ENCODE results near the gene BRWD1.

The BRWD1 gene

DNA sequence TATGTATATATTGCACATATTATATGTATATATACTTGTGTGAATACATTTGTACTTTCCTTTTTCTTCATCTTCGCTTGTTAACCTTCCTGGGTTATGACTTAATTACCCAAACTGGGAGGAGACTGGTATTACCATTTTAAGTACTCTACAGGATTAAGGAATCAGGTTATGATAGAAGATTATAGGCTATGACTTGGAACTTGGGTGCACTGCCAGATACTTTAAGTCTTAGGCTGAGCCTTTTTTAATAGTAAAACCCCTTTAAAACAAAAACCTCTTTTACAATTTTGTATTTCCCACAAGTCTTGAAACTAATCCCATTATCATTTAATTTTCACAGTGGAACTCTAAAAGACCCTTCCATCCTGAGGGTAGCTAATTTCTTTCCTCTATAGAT, 6.0 kb downstream of the BRWD1 start:
- in situ Hi-C loops (cut with MboI; ENCODE audit: low sequenced_read_pairs, unreplicated experiment): no loop called here
- DNase-seq (ENCODE audit: low spot score): no peak
- no peak for TF ChIP-seq CTCF (IDR thresholded peaks at IDR 0.05; ENCODE audit: borderline replicate concordance, control extremely low read depth, extremely low read depth, insufficient read depth, missing control alignments)

DNA sequence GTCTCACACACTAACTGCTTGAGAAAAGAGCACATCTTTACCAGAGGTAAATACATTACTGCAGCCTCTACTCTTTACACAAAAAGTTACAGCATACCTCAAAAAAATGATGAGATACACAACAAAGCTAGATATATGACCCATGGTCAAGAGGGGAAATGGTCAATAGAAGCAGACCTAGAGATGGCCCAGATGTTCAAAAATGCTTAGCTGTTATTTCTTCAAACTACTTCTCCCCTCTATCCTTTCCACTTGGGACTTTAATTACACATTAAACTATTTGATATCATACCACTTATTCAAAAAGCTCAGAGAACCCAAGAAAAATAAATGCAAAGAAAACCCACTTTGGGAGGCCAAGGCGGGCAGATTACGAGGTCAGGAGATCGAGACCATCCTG, 12.8 kb downstream of the BRWD1 start:
- DNase-seq (ENCODE audit: low spot score): no peak
- in situ Hi-C loops (cut with MboI; ENCODE audit: low sequenced_read_pairs, unreplicated experiment): no loop called here
- TF ChIP-seq CTCF (IDR thresholded peaks at IDR 0.05; ENCODE audit: borderline replicate concordance, control extremely low read depth, extremely low read depth, insufficient read depth, missing control alignments): no peak

DNA sequence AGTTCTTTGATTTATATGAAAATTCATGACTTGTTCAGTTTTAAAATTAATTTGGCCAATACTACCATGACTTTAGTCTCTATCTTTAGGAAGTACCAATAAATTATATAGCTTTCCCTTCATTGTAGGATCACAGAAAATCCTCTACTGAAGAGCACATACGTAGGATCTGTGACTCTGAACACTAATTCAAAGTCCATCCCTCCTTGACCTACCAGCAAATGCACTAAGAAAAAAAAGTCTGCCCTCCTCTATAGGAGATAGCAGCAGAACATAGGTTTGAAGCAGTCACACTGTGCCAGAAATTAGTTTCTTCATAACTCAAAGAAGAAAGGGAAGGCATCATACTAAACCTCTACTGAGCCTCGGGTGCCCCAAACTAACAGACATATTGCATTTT, 16.5 kb downstream of the BRWD1 start:
- no peak for DNase-seq (ENCODE audit: low spot score)
- in situ Hi-C loops (cut with MboI; ENCODE audit: low sequenced_read_pairs, unreplicated experiment): no loop called here
- TF ChIP-seq CTCF (IDR thresholded peaks at IDR 0.05; ENCODE audit: borderline replicate concordance, control extremely low read depth, extremely low read depth, insufficient read depth, missing control alignments): no peak

DNA sequence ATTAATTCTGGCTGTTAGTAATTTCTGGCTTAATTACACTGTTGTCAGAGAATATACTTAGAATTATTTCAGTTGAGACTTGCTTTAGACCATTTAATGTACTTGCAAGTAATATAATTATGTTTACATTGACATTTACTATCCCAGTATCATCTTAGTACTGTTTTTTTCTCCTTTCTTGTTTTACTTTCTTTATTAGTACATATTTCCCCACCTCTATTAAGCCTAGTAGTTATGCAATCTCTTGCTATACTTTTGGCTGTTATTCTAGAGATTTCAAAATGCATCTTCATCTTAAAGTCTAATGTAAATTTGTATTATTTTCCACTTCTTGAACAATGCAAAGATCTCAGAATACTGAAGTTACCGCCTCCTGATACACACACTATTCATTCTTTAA, 24.4 kb downstream of the BRWD1 start:
- no peak for DNase-seq (ENCODE audit: low spot score)
- in situ Hi-C loops (cut with MboI; ENCODE audit: low sequenced_read_pairs, unreplicated experiment): no loop called here

DNA sequence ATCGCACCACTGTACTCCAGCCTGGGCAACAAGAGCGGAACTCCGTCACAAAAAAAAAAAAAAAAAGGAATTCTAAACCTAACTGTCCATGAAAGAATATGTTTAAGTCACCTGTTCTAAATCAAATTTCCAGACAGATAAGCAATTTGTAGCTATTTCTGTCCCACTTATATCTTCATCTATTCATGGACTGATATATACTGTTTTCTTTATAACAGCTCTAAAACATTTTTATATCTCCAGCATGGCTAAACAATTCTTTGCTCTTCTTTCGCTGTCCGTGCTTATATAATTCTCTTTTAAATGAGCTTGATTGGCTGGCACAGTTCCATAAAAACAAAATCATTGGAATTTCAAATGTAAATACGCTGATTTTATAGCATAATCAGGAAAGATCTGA, 30.5 kb downstream of the BRWD1 start:
- TF ChIP-seq CTCF (IDR thresholded peaks at IDR 0.05; ENCODE audit: borderline replicate concordance, control extremely low read depth, extremely low read depth, insufficient read depth, missing control alignments): no peak
- in situ Hi-C loops (cut with MboI; ENCODE audit: low sequenced_read_pairs, unreplicated experiment): no loop called here
- DNase-seq (ENCODE audit: low spot score): no peak

More for the DNA sequence above, 24.4 kb downstream of the BRWD1 start:
- no peak for TF ChIP-seq CTCF (IDR thresholded peaks at IDR 0.05; ENCODE audit: borderline replicate concordance, control extremely low read depth, extremely low read depth, insufficient read depth, missing control alignments)

- no peak for DNase-seq (ENCODE audit: low spot score)
- TF ChIP-seq CTCF (IDR thresholded peaks at IDR 0.05; ENCODE audit: borderline replicate concordance, control extremely low read depth, extremely low read depth, insufficient read depth, missing control alignments): no peak
- in situ Hi-C loops (cut with MboI; ENCODE audit: low sequenced_read_pairs, unreplicated experiment): no loop called here
Measured at GRCh38 chr21:39281853-39282252, 31.6 kb downstream of the BRWD1 start.

DNA sequence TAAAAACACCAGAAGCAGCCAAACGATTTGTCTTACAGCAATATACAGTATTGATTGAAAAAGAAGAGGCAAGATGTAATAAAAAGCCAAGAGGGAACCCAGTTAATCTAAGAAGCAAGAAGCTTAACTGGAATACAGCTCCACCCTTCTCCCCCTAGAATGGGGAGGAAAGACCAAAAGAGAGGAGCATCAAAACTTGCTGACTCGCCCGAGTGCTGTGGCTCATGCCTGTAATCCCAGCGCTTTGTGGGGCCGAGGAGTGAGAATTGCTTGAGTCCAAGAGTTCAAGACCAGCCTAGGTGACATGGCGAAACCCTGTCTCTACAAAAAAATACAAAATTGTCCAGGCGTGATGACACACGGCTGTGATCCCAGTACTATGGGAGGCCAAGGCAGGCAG, 32.2 kb downstream of the BRWD1 start:
- TF ChIP-seq CTCF (IDR thresholded peaks at IDR 0.05; ENCODE audit: borderline replicate concordance, control extremely low read depth, extremely low read depth, insufficient read depth, missing control alignments): no peak
- no peak for DNase-seq (ENCODE audit: low spot score)
- in situ Hi-C loops (cut with MboI; ENCODE audit: low sequenced_read_pairs, unreplicated experiment): no loop called here

All from GM13976 (cell line).